IMR-90 (cell line): Measurements from ENCODE around the gene KDM4B. TPM values are rescaled to one million over a fixed set of nuclear protein-coding genes. Genes with fewer than 3 reads are reported as not detected.

Experiments
- ATAC-seq: fragments of 200-7000 bp; cut with Tn5 transposase; 2 replicates; pipeline ENCODE4 v1.9.1; 2020; ENCODE audit warnings: low read depth, mild to moderate bottlenecking, moderate library complexity
- BruUV-seq: library from RNA; stranded (reverse); fragments of 400-500 nt; replicated peaks from 2 replicates; lab custom pipeline; 2021; lab: Mats Ljungman, UMichigan
- CTCF ChIA-PET: fragments of 300-600 bp; formaldehyde crosslinking; extraction: SDS; loops from one replicate; lab custom pipeline; 2021; ENCODE audit warnings: antibody characterized with exemption; lab: Yijun Ruan, JAX
- POLR2A ChIA-PET: fragments of 300-600 bp; sonication (Branson Sonifier 250); formaldehyde crosslinking; loops from one replicate; lab custom pipeline; 2022; ENCODE audit warnings: antibody characterized with exemption; ENCODE audit not compliant: unreplicated experiment; lab: Charles Lee
- DNase-seq: peaks from one replicate; pipeline ENCODE4 v3.0.0; 2013
- H2AFZ ChIP-seq: replicated peaks from 2 replicates; pipeline ENCODE3; 2013; ENCODE audit warnings: low read length, mild to moderate bottlenecking; ENCODE audit not compliant: poor library complexity
- H2AK5ac ChIP-seq: 2 replicates; pipeline ENCODE4 v1.6.1; 2013; ENCODE audit warnings: low read depth, low read length, inconsistent platforms
- H2AK9ac ChIP-seq: replicated peaks from 2 replicates; pipeline ENCODE3; 2013; ENCODE audit warnings: mild to moderate bottlenecking, low read depth, low read length, moderate library complexity; ENCODE audit not compliant: poor library complexity
- H2BK120ac ChIP-seq: 2 replicates; pipeline ENCODE4 v1.6.1; 2013; ENCODE audit warnings: low read depth, low read length, inconsistent platforms
- H2BK15ac ChIP-seq: 3 replicates; pipeline ENCODE4 v1.6.1; 2013; ENCODE audit warnings: low read depth, low read length, inconsistent platforms
- H2BK20ac ChIP-seq: 2 replicates; pipeline ENCODE4 v1.6.1; 2013; ENCODE audit warnings: low read depth, mild to moderate bottlenecking, inconsistent platforms, low read length, moderate library complexity
- H2BK5ac ChIP-seq: 2 replicates; pipeline ENCODE4 v1.6.1; 2013; ENCODE audit warnings: mild to moderate bottlenecking, low read depth, low read length, inconsistent platforms; ENCODE audit not compliant: poor library complexity, severe bottlenecking
- H3K14ac ChIP-seq: replicated peaks from 2 replicates; pipeline ENCODE4 v1.6.1; 2013; ENCODE audit warnings: low read depth, low read length, inconsistent platforms
- H3K18ac ChIP-seq: 2 replicates; pipeline ENCODE4 v1.6.1; 2013; ENCODE audit warnings: low read depth, low read length, control low read depth
- H3K23ac ChIP-seq: 2 replicates; pipeline ENCODE4 v1.6.1; 2013; ENCODE audit warnings: low read depth, low read length, inconsistent platforms
- H3K27ac ChIP-seq: 2 replicates; pipeline ENCODE4 v1.5.1; 2013; ENCODE audit warnings: mild to moderate bottlenecking, control low read depth, low read length; ENCODE audit not compliant: insufficient read depth
- H3K27me3 ChIP-seq: 2 replicates; pipeline ENCODE4 v1.6.1; 2013; ENCODE audit warnings: low read length; ENCODE audit not compliant: control insufficient read depth, insufficient read depth
- H3K36me3 ChIP-seq: 2 replicates; pipeline ENCODE4 v1.6.1; 2013; ENCODE audit warnings: low read length, mixed read lengths; ENCODE audit not compliant: control insufficient read depth, insufficient read depth
- H3K4ac ChIP-seq: 2 replicates; pipeline ENCODE4 v1.6.1; 2013; ENCODE audit warnings: low read depth, low read length, inconsistent platforms
- H3K4me1 ChIP-seq: 2 replicates; pipeline ENCODE4 v1.6.1; 2013; ENCODE audit warnings: low read length, mixed read lengths; ENCODE audit not compliant: control insufficient read depth, insufficient read depth
- H3K4me2 ChIP-seq: 2 replicates; pipeline ENCODE4 v1.6.1; 2013; ENCODE audit warnings: low read depth, mild to moderate bottlenecking, control low read depth, low read length, moderate library complexity
- H3K4me3 ChIP-seq: 2 replicates; pipeline ENCODE4 v1.5.1; 2013; ENCODE audit warnings: low read depth, mild to moderate bottlenecking, control low read depth, low read length, moderate library complexity; ENCODE audit not compliant: insufficient read depth
- H3K56ac ChIP-seq: 2 replicates; pipeline ENCODE4 v1.6.1; 2013; ENCODE audit warnings: low read length, inconsistent platforms; ENCODE audit not compliant: insufficient read depth; ENCODE audit errors: extremely low read depth
- H3K79me1 ChIP-seq, 2 experiments: 2 replicates each; pipeline ENCODE4 v1.6.1; 2013; ENCODE audit warnings: low read length in 2 of 2, inconsistent platforms in 1 of 2, low read depth in 1 of 2
- H3K9ac ChIP-seq: 2 replicates; pipeline ENCODE4 v1.6.1; 2013; ENCODE audit warnings: low read depth, low read length, control low read depth
- H3K9me1 ChIP-seq: 2 replicates; pipeline ENCODE4 v1.6.1; 2013; ENCODE audit warnings: low read length, inconsistent platforms; ENCODE audit not compliant: insufficient read depth
- H3K9me3 ChIP-seq: 2 replicates; pipeline ENCODE4 v1.6.1; 2013; ENCODE audit warnings: low read length; ENCODE audit not compliant: control insufficient read depth, insufficient read depth
- H4K20me1 ChIP-seq: 2 replicates; pipeline ENCODE4 v1.6.1; 2013; ENCODE audit warnings: low read length, inconsistent platforms; ENCODE audit not compliant: insufficient read depth
- H4K5ac ChIP-seq: 2 replicates; pipeline ENCODE4 v1.6.1; 2013; ENCODE audit warnings: mild to moderate bottlenecking, low read depth, low read length, control low read depth
- H4K8ac ChIP-seq, 2 experiments: 2 replicates each; pipeline ENCODE4 v1.6.1; 2013; ENCODE audit warnings: low read depth in 2 of 2, low read length in 2 of 2, control low read depth in 1 of 2, inconsistent platforms in 1 of 2
- H4K91ac ChIP-seq: 2 replicates; pipeline ENCODE4 v1.6.1; 2013; ENCODE audit warnings: low read depth, low read length, inconsistent platforms; ENCODE audit not compliant: insufficient read depth
- BHLHE40 ChIP-seq: fragments of 150-350 bp; IDR thresholded peaks from 2 replicates; pipeline ENCODE4 v1.6.1; 2016; ENCODE audit warnings: mild to moderate bottlenecking, low read depth, low read length
- CHD1 ChIP-seq: IDR thresholded peaks from 2 replicates; pipeline ENCODE4 v1.6.1; 2012; ENCODE audit warnings: low read depth, low read length, improper control_type of control experiment
- ELK1 ChIP-seq: fragments of 150-350 bp; IDR thresholded peaks from 2 replicates; pipeline ENCODE4 v1.6.1; 2016; ENCODE audit warnings: low read depth, mild to moderate bottlenecking, low read length, moderate library complexity, borderline replicate concordance
- FOS ChIP-seq: fragments of 150-350 bp; IDR thresholded peaks from 2 replicates; pipeline ENCODE4 v1.6.1; 2016; ENCODE audit warnings: low read depth, low read length
- MXI1 ChIP-seq: IDR thresholded peaks from 2 replicates; pipeline ENCODE4 v1.6.1; 2012; ENCODE audit warnings: low read depth, mild to moderate bottlenecking, low read length, moderate library complexity, borderline replicate concordance
- NFE2L2 ChIP-seq: fragments of 150-350 bp; IDR thresholded peaks from 2 replicates; pipeline ENCODE4 v1.6.1; 2016; ENCODE audit warnings: low read depth, mild to moderate bottlenecking, low read length
- RAD21 ChIP-seq: IDR thresholded peaks from 2 replicates; pipeline ENCODE4 v1.6.1; 2012; ENCODE audit warnings: low read length, improper control_type of control experiment
- RCOR1 ChIP-seq: IDR thresholded peaks from 2 replicates; pipeline ENCODE4 v1.6.1; 2012; ENCODE audit warnings: mild to moderate bottlenecking, low read length, improper control_type of control experiment; ENCODE audit not compliant: insufficient replicate concordance
- SMC3 ChIP-seq: fragments of 150-350 bp; IDR thresholded peaks from 2 replicates; pipeline ENCODE4 v1.6.1; 2016; ENCODE audit warnings: low read depth, mild to moderate bottlenecking, antibody characterized with exemption, low read length, moderate library complexity
- USF2 ChIP-seq: fragments of 150-350 bp; IDR thresholded peaks from 2 replicates; pipeline ENCODE4 v1.6.1; 2017; ENCODE audit warnings: mild to moderate bottlenecking, antibody characterized with exemption, low read length, low read depth
- WGBS, 2 experiments: methylation state at CpG; one replicate each; pipeline versions ENCODE4 v1.1.5 to v1.1.7; 2013; ENCODE audit warnings: missing lambda C conversion rate in 2 of 2; ENCODE audit not compliant: insufficient read length in 1 of 2; ENCODE audit errors: extremely low coverage in 2 of 2; 5-methylcytosine and 5-hydroxymethylcytosine counted together
- dilution Hi-C: fragments of 300-500 bp; cut with HindIII; formaldehyde crosslinking; loops from one replicate; pipeline ENCODE4 v1.14.3; 2018; ENCODE audit warnings: low sequenced_read_pairs; ENCODE audit not compliant: unreplicated experiment
- in situ Hi-C: fragments of 300-500 bp; cut with MboI; formaldehyde crosslinking; loops from 3 replicates; pipeline ENCODE4 v1.14.3; 2019; ENCODE audit warnings: low sequenced_read_pairs, inconsistent platforms, mixed read lengths
- intact Hi-C: fragments of 100-400 bp; cut with micrococcal nuclease; formaldehyde crosslinking; loops from 2 replicates; pipeline ENCODE4 v1.10.0; 2022
- polyA plus RNA-seq, 3 experiments: library from polyadenylated mRNA; depleted of rRNA; stranded (reverse); fragments of >200 nt; gene quantifications; 2 replicates each; pipeline ENCODE4 v1.2.3, GENCODE V29; 2012; ENCODE audit warnings: low replicate concordance in 1 of 3
- total RNA-seq: library from RNA; depleted of rRNA; stranded (reverse); fragments of >200 nt; gene quantifications from 2 replicates; pipeline ENCODE4 v1.2.3, GENCODE V29; 2012

KDM4B gene
- total and polyA plus RNA-seq, 2 of the 4 experiments (the other 2 are of a cell fraction) = 5.0 to 17.9 TPM

GRCh38 chr19:4969772-4970531, 1.0 kb downstream of the KDM4B start (continued):
- 0 out of 2 replicates have a peak, but pooled peaks have one; percentile 14 for TF ChIP-seq CHD1
- no peak for TF ChIP-seq RAD21

GRCh38 chr19:4970558-4971423, 1.9 kb downstream of the KDM4B start:
- peaks cover 26% of the 10 kb centered on the region for H3K4me1 ChIP-seq
- peak overlapping the region; percentile 31 for H3K27ac ChIP-seq
- peak overlapping the region; percentile 86; the same call in 1 of the 2 replicates for H3K23ac ChIP-seq
- peaks cover 17% of the 10 kb centered on the region for H3K9me1 ChIP-seq
- CTCF ChIA-PET = interaction anchor here (1.5 kb wide), 1 partner anchor 31 kb away, joined by 3 read pairs; no protein-coding TSS in a partner anchor
- peak overlapping the region; percentile 96 for H2AK9ac ChIP-seq
- H2AFZ ChIP-seq = peak overlapping the region; percentile 65
- H3K9me3 ChIP-seq = no peaks in the 10 kb centered on the region
- intact Hi-C loops = loop anchor here (1.0 kb wide), 2 partner anchors 61 to 161 kb away; no protein-coding TSS in a partner anchor
- in situ Hi-C loops = no loop called here
- ATAC-seq (no peak), DNase-seq (no peak)
- no peaks in the 10 kb centered on the region for H3K36me3 ChIP-seq
- H4K20me1 ChIP-seq = peaks cover 53% of the 10 kb centered on the region
- dilution Hi-C loops = no loop called here
- H3K9ac ChIP-seq = peak overlapping the region; percentile 68
- peak overlapping the region; percentile 21 for H2BK5ac ChIP-seq
- H3K79me1 ChIP-seq = peaks cover 0 to 60% of the 10 kb centered on the region in 2 experiments; a peak in 2 of 4 replicates
- H2BK20ac ChIP-seq = no peak overlapping the region
- H3K14ac ChIP-seq = peak overlapping the region; percentile 74
- H3K56ac ChIP-seq = no peak overlapping the region
- POLR2A ChIA-PET = interaction anchor here (0.5 to 1.1 kb wide), 2 partner anchors 58 to 130 kb away, joined by 3 read pairs; no protein-coding TSS in a partner anchor
- H3K4me2 ChIP-seq = peak overlapping the region; percentile 97
- peak overlapping the region; percentile 73 for H3K4me3 ChIP-seq
- no peak overlapping the region for H2BK15ac ChIP-seq
- H4K5ac ChIP-seq = no peak overlapping the region
- H2BK120ac ChIP-seq = no peak overlapping the region
- WGBS, 2 experiments = 10% methylated on average over 13 of the region's 31 CpGs; no CpG with 5 or more reads in 1 of the 2 experiments
- no peak overlapping the region for H3K18ac ChIP-seq
- H4K8ac ChIP-seq = peak overlapping the region in 1 of 2 experiments; percentile 7; a peak in 1 of 4 replicates
- H3K4ac ChIP-seq = peak overlapping the region; percentile 23; the same call in 1 of the 2 replicates
- no TSS peak for BruUV-seq
- peak overlapping the region; percentile 82 for H2AK5ac ChIP-seq
- H3K27me3 ChIP-seq = no peaks in the 10 kb centered on the region
- H4K91ac ChIP-seq = peak overlapping the region; percentile 47; the same call in 1 of the 2 replicates
- TF ChIP-seq NFE2L2 (no peak), FOS (no peak), SMC3 (0 out of 2 replicates have a peak, but pooled peaks have one; percentile 7), MXI1 (peak; percentile 75; the same call in 1 of the 2 replicates), BHLHE40 (peak; percentile 55), RAD21 (no peak), RCOR1 (no peak), USF2 (no peak), ELK1 (no peak), CHD1 (no peak)
